Loucy (cell line): Measurements from ENCODE around the gene TOR1AIP1.

ENCODE experiments used
- EZH2phosphoT487 ChIP-seq: fragments of 200-600 bp; IDR thresholded peaks from 2 replicates; pipeline ENCODE4 v1.6.1; 2018; ENCODE audit warnings: antibody characterized with exemption, mild to moderate bottlenecking, moderate library complexity, borderline replicate concordance
- TF ChIP-seq, protein P1 (sequence below): fragments of 200-600 bp; sonication (generic); conservative IDR thresholded peaks from 2 replicates; pipeline ENCODE4 v1.5.1; 2014; ENCODE audit warnings: mild to moderate bottlenecking, antibody characterized with exemption, low read length

DNA sequence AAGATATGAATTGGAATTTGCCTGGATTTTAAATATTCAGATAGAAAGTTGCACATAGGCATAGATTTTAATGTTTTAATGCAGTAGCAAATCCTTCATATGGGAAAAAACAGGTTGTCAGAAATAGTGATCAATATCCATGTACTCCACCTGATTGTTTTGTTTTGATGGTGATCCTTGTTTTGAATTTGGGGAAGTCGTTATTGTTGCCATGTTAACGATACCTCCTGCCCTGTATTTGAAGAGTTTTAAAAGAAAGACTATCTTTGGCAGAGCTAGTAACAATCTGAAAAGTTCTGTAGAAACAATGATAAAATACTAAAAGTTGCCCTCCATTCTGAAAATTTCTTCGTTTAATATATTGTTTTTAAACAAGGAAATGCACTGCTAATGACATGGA is 73.6 kb downstream of the TOR1AIP1 start:
- TF ChIP-seq, protein P1, sequence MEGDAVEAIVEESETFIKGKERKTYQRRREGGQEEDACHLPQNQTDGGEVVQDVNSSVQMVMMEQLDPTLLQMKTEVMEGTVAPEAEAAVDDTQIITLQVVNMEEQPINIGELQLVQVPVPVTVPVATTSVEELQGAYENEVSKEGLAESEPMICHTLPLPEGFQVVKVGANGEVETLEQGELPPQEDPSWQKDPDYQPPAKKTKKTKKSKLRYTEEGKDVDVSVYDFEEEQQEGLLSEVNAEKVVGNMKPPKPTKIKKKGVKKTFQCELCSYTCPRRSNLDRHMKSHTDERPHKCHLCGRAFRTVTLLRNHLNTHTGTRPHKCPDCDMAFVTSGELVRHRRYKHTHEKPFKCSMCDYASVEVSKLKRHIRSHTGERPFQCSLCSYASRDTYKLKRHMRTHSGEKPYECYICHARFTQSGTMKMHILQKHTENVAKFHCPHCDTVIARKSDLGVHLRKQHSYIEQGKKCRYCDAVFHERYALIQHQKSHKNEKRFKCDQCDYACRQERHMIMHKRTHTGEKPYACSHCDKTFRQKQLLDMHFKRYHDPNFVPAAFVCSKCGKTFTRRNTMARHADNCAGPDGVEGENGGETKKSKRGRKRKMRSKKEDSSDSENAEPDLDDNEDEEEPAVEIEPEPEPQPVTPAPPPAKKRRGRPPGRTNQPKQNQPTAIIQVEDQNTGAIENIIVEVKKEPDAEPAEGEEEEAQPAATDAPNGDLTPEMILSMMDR: no peak
- no peak for TF ChIP-seq EZH2phosphoT487
